ENCODE data around the gene INPP5K.

DNA sequence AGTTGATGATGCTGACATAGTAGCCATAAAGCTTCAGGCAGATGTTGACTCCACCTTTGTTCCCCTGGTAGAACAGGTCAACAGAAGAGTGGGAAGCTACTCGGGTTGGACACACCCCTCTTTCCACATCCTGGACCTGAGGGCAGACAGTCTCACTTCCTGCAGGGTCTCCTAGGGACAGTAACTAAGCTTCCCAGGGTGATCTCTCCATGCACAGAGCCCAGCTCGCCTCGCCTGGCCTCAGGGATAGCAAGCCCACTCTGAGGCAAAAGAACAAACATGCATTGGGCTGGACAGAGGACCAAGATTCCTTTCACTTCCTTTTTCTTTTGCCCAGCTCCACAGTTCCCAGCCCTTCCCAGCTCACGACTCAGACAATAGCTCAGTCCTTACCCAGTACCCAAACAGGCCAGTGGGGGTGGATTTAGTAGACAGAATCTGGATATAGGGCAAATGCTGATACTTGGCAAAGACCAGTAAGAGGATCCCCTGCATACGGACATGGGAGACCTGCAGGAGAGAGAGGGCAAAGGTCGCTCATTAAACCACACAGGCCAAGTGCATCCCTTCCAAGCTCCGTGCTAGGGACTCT, 7.0 kb downstream of the INPP5K start:
- TF ChIP-seq, protein P1, sequence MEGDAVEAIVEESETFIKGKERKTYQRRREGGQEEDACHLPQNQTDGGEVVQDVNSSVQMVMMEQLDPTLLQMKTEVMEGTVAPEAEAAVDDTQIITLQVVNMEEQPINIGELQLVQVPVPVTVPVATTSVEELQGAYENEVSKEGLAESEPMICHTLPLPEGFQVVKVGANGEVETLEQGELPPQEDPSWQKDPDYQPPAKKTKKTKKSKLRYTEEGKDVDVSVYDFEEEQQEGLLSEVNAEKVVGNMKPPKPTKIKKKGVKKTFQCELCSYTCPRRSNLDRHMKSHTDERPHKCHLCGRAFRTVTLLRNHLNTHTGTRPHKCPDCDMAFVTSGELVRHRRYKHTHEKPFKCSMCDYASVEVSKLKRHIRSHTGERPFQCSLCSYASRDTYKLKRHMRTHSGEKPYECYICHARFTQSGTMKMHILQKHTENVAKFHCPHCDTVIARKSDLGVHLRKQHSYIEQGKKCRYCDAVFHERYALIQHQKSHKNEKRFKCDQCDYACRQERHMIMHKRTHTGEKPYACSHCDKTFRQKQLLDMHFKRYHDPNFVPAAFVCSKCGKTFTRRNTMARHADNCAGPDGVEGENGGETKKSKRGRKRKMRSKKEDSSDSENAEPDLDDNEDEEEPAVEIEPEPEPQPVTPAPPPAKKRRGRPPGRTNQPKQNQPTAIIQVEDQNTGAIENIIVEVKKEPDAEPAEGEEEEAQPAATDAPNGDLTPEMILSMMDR (IDR thresholded peaks at IDR 0.05) = no peak
- TF ChIP-seq POLR2AphosphoS5 (IDR thresholded peaks at IDR 0.05) = no peak
- TF ChIP-seq POLR2A (IDR thresholded peaks at IDR 0.05) = no peak
